ENCODE measurements around the gene ZSCAN20. TPM values are rescaled to one million over a fixed set of nuclear protein-coding genes. Genes with fewer than 3 reads are reported as not detected.

Gene ZSCAN20
- polyA plus RNA-seq, 1 donor (not counting 4 experiments of a cell fraction or from before 2014, with no cell fraction given) = 3.1 TPM

GRCh38 chr1:33460947-33461629 lies 11.4 kb upstream of the ZSCAN20 start:
- TF ChIP-seq EZH2 (IDR thresholded peaks at IDR 0.05; ENCODE audit: low read length) = no peak
- no peak for TF ChIP-seq CTCF (optimal IDR thresholded peaks at IDR 0.05 in 1 of 3, IDR thresholded peaks at IDR 0.05 in 1 of 3, conservative IDR thresholded peaks at IDR 0.05 in 1 of 3; ENCODE audit: extremely low read depth in 1 of 3, insufficient read depth in 2 of 3, low read length in 3 of 3)
- DNase-seq (ENCODE audit: low read depth, low spot score) = no peak
- no peak overlapping the region for H3K9ac ChIP-seq (ENCODE audit: control insufficient read depth, extremely low read depth, insufficient read depth, low read length)
- no peaks in the 10 kb centered on the region for H3K27me3 ChIP-seq (ENCODE audit: control insufficient read depth, extremely low read depth, insufficient read depth, low read length)
- H3K4me2 ChIP-seq (ENCODE audit: control insufficient read depth, extremely low read depth, insufficient read depth, low read depth, low read length) = no peak overlapping the region
- H3K4me3 ChIP-seq (ENCODE audit: control insufficient read depth in 2 of 3, extremely low read depth in 1 of 3, insufficient read depth in 2 of 3, low read depth in 1 of 3, low read length in 3 of 3) = no peak overlapping the region
- no peaks in the 10 kb centered on the region for H3K36me3 ChIP-seq (ENCODE audit: control insufficient read depth in 2 of 2, extremely low read depth in 1 of 2, insufficient read depth in 2 of 2, low read length in 2 of 2)
- dilution Hi-C loops (cut with MboI; ENCODE audit: extremely low pct_ligation_motif_present, low sequenced_read_pairs) = no loop called here
- no peaks in the 10 kb centered on the region for H3K79me2 ChIP-seq (ENCODE audit: control insufficient read depth, insufficient read depth, low read length)
- H3K4me1 ChIP-seq (ENCODE audit: control insufficient read depth, extremely low read depth, insufficient read depth, low read length) = peaks cover 25% of the 10 kb centered on the region
- H2AFZ ChIP-seq (ENCODE audit: control insufficient read depth, low read length) = no peak overlapping the region
- H4K20me1 ChIP-seq (ENCODE audit: control insufficient read depth, extremely low read depth, insufficient read depth, low read length) = no peaks in the 10 kb centered on the region
- peaks cover 2% of the 10 kb centered on the region for H3K9me1 ChIP-seq (ENCODE audit: control insufficient read depth, extremely low read depth, insufficient read depth, low read length)
- H3K27ac ChIP-seq (ENCODE audit: control insufficient read depth, insufficient read depth, low read length) = no peak overlapping the region
- no peaks in the 10 kb centered on the region for H3K9me3 ChIP-seq (ENCODE audit: control insufficient read depth, low read depth, low read length)
- no peak for FAIRE-seq

- Histone ChIP-seq H3K79me2 (ENCODE audit: control insufficient read depth, insufficient read depth, low read length) (no peaks in the 10 kb centered on the region), H2AFZ (ENCODE audit: control insufficient read depth, low read length) (no peak overlapping the region), H3K4me1 (ENCODE audit: control insufficient read depth, extremely low read depth, insufficient read depth, low read length) (peaks cover 22% of the 10 kb centered on the region), H3K9me1 (ENCODE audit: control insufficient read depth, extremely low read depth, insufficient read depth, low read length) (peaks cover 2% of the 10 kb centered on the region), H3K9me3 (ENCODE audit: control insufficient read depth, low read depth, low read length) (no peaks in the 10 kb centered on the region), H4K20me1 (ENCODE audit: control insufficient read depth, extremely low read depth, insufficient read depth, low read length) (no peaks in the 10 kb centered on the region), H3K4me2 (ENCODE audit: control insufficient read depth, extremely low read depth, insufficient read depth, low read depth, low read length) (no peak overlapping the region), H3K9ac (ENCODE audit: control insufficient read depth, extremely low read depth, insufficient read depth, low read length) (no peak overlapping the region), H3K4me3 (ENCODE audit: control insufficient read depth in 2 of 3, extremely low read depth in 1 of 3, insufficient read depth in 2 of 3, low read depth in 1 of 3, low read length in 3 of 3) (no peak overlapping the region), H3K36me3 (ENCODE audit: control insufficient read depth in 2 of 2, extremely low read depth in 1 of 2, insufficient read depth in 2 of 2, low read length in 2 of 2) (no peaks in the 10 kb centered on the region), H3K27me3 (ENCODE audit: control insufficient read depth, extremely low read depth, insufficient read depth, low read length) (no peaks in the 10 kb centered on the region), H3K27ac (ENCODE audit: control insufficient read depth, insufficient read depth, low read length) (no peak overlapping the region)
- DNase-seq (ENCODE audit: low read depth, low spot score) = no peak
- no peak for TF ChIP-seq EZH2 (IDR thresholded peaks at IDR 0.05; ENCODE audit: low read length)
- no peak for TF ChIP-seq CTCF (optimal IDR thresholded peaks at IDR 0.05 in 1 of 3, IDR thresholded peaks at IDR 0.05 in 1 of 3, conservative IDR thresholded peaks at IDR 0.05 in 1 of 3; ENCODE audit: extremely low read depth in 1 of 3, insufficient read depth in 2 of 3, low read length in 3 of 3)
- dilution Hi-C loops (cut with MboI; ENCODE audit: extremely low pct_ligation_motif_present, low sequenced_read_pairs) = no loop called here
- FAIRE-seq = no peak
Observed at GRCh38 chr1:33462405-33463164, 9.9 kb upstream of the ZSCAN20 start.

Data from keratinocyte (primary cell).